HL-60/S4 (cell line): ENCODE results near the gene OSBP2.

Experiments used
- in situ Hi-C: fragments of 300-500 bp; cut with MboI; formaldehyde crosslinking; loops from 2 replicates; pipeline ENCODE4 v1.14.3; 2022; ENCODE audit warnings: low sequenced_read_pairs

Gene OSBP2

GRCh38 chr22:30953206-30953605 lies 258.5 kb downstream of the OSBP2 start:
- in situ Hi-C loops, result no loop called here

GRCh38 chr22:30955153-30955552 lies 260.5 kb downstream of the OSBP2 start:
- in situ Hi-C loops, result no loop called here
